Activated CD4-positive, alpha-beta T cell treated with anti-CD3 and anti-CD28 coated beads, Interleukin-2, amount 50 U/mL, for 4 hours (primary cell): ENCODE data around the gene ITLN1.
"Not testable (repeated sequence)": the region's sequence is repeated elsewhere in the genome, so short reads cannot be mapped to it uniquely, and the experiment has no call there.

Source experiments
- DNase-seq, 2 experiments: peaks; one replicate each; pipeline ENCODE4 v3.0.0-alpha.2; 2020

ITLN1 gene

GRCh38 chr1:160882582-160882981 lies 2.4 kb downstream of the ITLN1 start:
- DNase-seq, result no peak

GRCh38 chr1:160881264-160881663 lies 3.7 kb downstream of the ITLN1 start:
- DNase-seq, result not testable (repeated sequence)

- no peak for DNase-seq
Measured at GRCh38 chr1:160880216-160880615, 4.8 kb downstream of the ITLN1 start.

GRCh38 chr1:160879056-160879455 lies 5.9 kb downstream of the ITLN1 start:
- no peak for DNase-seq

GRCh38 chr1:160877221-160877620 lies 7.8 kb downstream of the ITLN1 start:
- no peak for DNase-seq

- no peak for DNase-seq
Measured at GRCh38 chr1:160876311-160876710, 8.7 kb downstream of the ITLN1 start.

- DNase-seq, result not testable (repeated sequence)
Measured at GRCh38 chr1:160875591-160875990, 9.4 kb downstream of the ITLN1 start.

GRCh38 chr1:160874935-160875334 lies 10.0 kb downstream of the ITLN1 start:
- peak in 1 of 2 experiments; percentile 8 for DNase-seq

- DNase-seq, result no peak
Measured at GRCh38 chr1:160868141-160868540, 16.8 kb downstream of the ITLN1 start.

GRCh38 chr1:160867651-160868050 lies 17.3 kb downstream of the ITLN1 start:
- DNase-seq, result not testable (repeated sequence)

- DNase-seq, result no peak
Measured at GRCh38 chr1:160866695-160867260, 18.2 kb downstream of the ITLN1 start.

- DNase-seq, result no peak
Measured at GRCh38 chr1:160866001-160866694, 18.8 kb downstream of the ITLN1 start.

- DNase-seq, result no peak
Measured at GRCh38 chr1:160865337-160865736, 19.6 kb downstream of the ITLN1 start.

- no peak for DNase-seq
Measured at GRCh38 chr1:160864173-160864572, 20.8 kb downstream of the ITLN1 start.

GRCh38 chr1:160863774-160864131 lies 21.2 kb downstream of the ITLN1 start:
- no peak for DNase-seq

GRCh38 chr1:160863061-160863773 lies 21.8 kb downstream of the ITLN1 start:
- DNase-seq, result no peak

- DNase-seq, result peak; percentile 16 to 21
Measured at GRCh38 chr1:160862203-160863060, 22.5 kb downstream of the ITLN1 start, which contains the start of gene CD244. Gene CD244, minus strand, starts transcription at chr1:160862887. Its CDS starts 210 bp downstream, at chr1:160862677.

- no peak for DNase-seq
Measured at GRCh38 chr1:160860840-160861505, 24.0 kb downstream of the ITLN1 start.

GRCh38 chr1:160859166-160859565 lies 25.8 kb downstream of the ITLN1 start:
- DNase-seq, result no peak

- DNase-seq, result no peak
Measured at GRCh38 chr1:160858507-160858906, 26.5 kb downstream of the ITLN1 start.

GRCh38 chr1:160858097-160858496 lies 26.9 kb downstream of the ITLN1 start:
- DNase-seq, result no peak

- DNase-seq, result no peak
Measured at GRCh38 chr1:160855181-160855981, 29.6 kb downstream of the ITLN1 start.
